Tibial nerve (tissue), 4 donors: ENCODE measurements around the gene ACBD3.

Source experiments
- CTCF ChIP-seq, 5 experiments: fragments of 200-600 bp in 3 of 5; fragments of 450-650 bp in 2 of 5; sonication (generic) in 3 of 5; IDR thresholded peaks; one replicate each; pipeline ENCODE4 v1.5.1; 2016 to 2019; ENCODE audit warnings: antibody characterized with exemption in 5 of 5, mild to moderate bottlenecking in 3 of 5, moderate library complexity in 2 of 5
- EP300 ChIP-seq, 2 donors: sonication (generic); formaldehyde crosslinking; IDR thresholded peaks; one replicate each; pipeline ENCODE4 v1.6.1; 2017; ENCODE audit warnings: antibody characterized with exemption in 2 of 2, mild to moderate bottlenecking in 1 of 2

DNA sequence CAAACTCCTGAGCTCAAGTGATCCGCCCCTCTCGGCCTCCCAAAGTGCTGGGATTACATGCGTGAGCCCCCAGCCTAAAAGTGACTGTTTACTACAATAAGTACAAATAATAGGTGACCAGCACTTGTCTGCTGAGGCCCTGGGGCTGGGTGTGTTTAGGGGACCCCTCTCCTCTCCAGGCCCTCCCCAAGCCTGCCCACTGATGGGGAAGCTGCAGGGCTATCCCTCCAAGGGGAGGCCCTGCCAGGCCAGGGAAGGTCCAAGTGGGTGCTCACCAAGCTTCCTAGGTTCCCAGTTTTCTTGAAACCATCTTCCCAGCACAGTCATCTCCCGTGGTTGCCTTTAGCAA is 63.4 kb downstream of the ACBD3 start:
- no peak for TF ChIP-seq CTCF (IDR thresholded peaks at IDR 0.05)
- TF ChIP-seq EP300 (IDR thresholded peaks at IDR 0.05): no peak
